Measurements from ENCODE around the gene SUPT20H. TPM values are rescaled to one million over a fixed set of nuclear protein-coding genes. Genes with fewer than 3 reads are reported as not detected.

The SUPT20H gene
- total and polyA plus RNA-seq, 4 experiments from 2014 or later, result 59.9 to 105 (median 85.1) TPM

DNA sequence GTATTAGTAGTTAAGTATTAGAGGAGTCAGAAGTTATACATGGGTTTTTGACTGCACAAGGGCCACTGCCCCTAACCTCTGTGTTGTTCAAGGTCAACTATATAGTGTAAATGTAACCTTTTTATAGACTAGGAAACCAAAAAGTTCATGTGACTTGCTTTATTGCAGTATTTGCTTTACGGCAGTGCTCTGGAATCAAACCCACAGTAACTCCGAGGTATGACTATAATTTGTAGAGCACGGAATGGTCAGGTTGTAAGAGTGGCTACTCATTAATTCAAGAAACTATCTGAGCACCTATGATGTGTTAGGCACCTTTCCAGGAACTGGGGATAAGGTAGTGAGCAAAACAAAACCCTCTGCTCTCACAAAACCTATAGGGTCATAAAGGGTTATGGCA is 22.2 kb downstream of the SUPT20H start:
- Mint-ChIP-seq H3K27me3 (no peaks in the 10 kb centered on the region), H3K4me3 (no peak overlapping the region), H3K36me3 (peaks cover 42 to 86% of the 10 kb centered on the region in 2 donors), H3K27ac (no peak overlapping the region), H3K9me3 (no peaks in the 10 kb centered on the region), H3K4me1 (peaks cover 0 to 5% (median 3%) of the 10 kb centered on the region in 4 donors)
- H3K4me1 ChIP-seq (ENCODE audit: insufficient read depth, low read length), result no peaks in the 10 kb centered on the region
- peaks cover 52% of the 10 kb centered on the region for H3K36me3 ChIP-seq (ENCODE audit: insufficient read depth, low read length)
- H3K9me3 ChIP-seq (ENCODE audit: control insufficient read depth in 1 of 2, low read length in 2 of 2), result no peaks in the 10 kb centered on the region
- no peak for DNase-seq
- ChIA-PET POLR2A (ENCODE audit: partially characterized antibody) (no interaction called here), CTCF (ENCODE audit: partially characterized antibody) (no interaction called here)
- intact Hi-C loops (cut with micrococcal nuclease), result no loop called here
- no peak overlapping the region for H3K27ac ChIP-seq (ENCODE audit: low read depth, low read length)
- no peak overlapping the region for H3K4me3 ChIP-seq (ENCODE audit: low read length in 2 of 2)
- no peaks in the 10 kb centered on the region for H3K27me3 ChIP-seq (ENCODE audit: insufficient read depth, low read length)

DNA sequence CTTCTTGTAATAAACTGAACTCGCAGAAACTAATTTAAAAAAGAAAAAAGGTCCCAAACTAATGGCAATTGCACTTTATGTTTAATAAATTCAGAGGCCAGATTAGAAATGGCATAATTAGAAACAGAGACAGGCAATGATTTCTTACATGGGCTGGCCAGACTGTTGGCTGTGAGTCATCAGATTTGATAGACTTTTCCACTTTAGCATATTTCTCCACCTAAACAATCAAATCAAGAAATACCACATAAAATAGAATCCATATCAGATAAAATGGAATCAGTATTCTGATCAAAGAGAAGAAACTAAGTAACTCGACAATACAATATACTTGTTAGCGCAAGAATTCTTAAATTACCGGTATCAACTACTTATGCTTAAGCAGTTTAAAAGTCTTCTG is 29.9 kb downstream of the SUPT20H start:
- H3K27me3 ChIP-seq (ENCODE audit: insufficient read depth, low read length), result no peaks in the 10 kb centered on the region
- no peak overlapping the region for H3K27ac Mint-ChIP-seq
- H3K27ac ChIP-seq (ENCODE audit: low read depth, low read length), result no peak overlapping the region
- H3K36me3 ChIP-seq (ENCODE audit: insufficient read depth, low read length), result peaks cover 52% of the 10 kb centered on the region
- no peaks in the 10 kb centered on the region for H3K4me1 ChIP-seq (ENCODE audit: insufficient read depth, low read length)
- no peaks in the 10 kb centered on the region for H3K4me1 Mint-ChIP-seq
- no peaks in the 10 kb centered on the region for H3K9me3 ChIP-seq (ENCODE audit: control insufficient read depth in 1 of 2, low read length in 2 of 2)
- POLR2A ChIA-PET (ENCODE audit: partially characterized antibody), result interaction anchor here (2.6 kb wide), 1 partner anchor 29 kb away, joined by 12 read pairs; the partner anchor contains the start of gene EXOSC8
- peaks cover 34 to 65% of the 10 kb centered on the region in 2 donors for H3K36me3 Mint-ChIP-seq
- no peaks in the 10 kb centered on the region for H3K9me3 Mint-ChIP-seq
- CTCF ChIA-PET (ENCODE audit: partially characterized antibody), result no interaction called here
- no peaks in the 10 kb centered on the region for H3K27me3 Mint-ChIP-seq
- no peak overlapping the region for H3K4me3 ChIP-seq (ENCODE audit: low read length in 2 of 2)
- intact Hi-C loops (cut with micrococcal nuclease), result no loop called here
- no peak for DNase-seq
- no peak overlapping the region for H3K4me3 Mint-ChIP-seq

DNA sequence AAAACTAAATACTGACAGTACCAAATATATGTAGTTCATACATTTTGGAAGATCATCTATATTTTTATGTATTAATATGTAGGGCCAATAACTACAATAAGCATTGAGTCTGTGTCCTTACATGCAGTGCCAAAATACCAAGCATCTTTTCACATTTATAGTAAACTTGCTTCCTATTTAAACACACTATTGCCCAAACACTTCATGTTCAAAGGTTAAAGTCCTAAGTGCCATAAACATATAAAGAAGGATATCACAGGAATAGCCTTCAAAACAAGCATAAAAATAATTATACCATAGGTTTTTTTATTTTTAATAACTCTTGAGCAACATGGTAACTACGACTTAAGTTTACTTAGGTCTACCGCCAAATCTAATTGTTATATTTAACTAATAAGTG is 31.8 kb downstream of the SUPT20H start:
- Histone ChIP-seq H3K27me3 (ENCODE audit: insufficient read depth, low read length) (no peaks in the 10 kb centered on the region), H3K36me3 (ENCODE audit: insufficient read depth, low read length) (peaks cover 53% of the 10 kb centered on the region), H3K4me1 (ENCODE audit: insufficient read depth, low read length) (no peaks in the 10 kb centered on the region), H3K4me3 (ENCODE audit: low read length in 2 of 2) (no peak overlapping the region), H3K9me3 (ENCODE audit: control insufficient read depth in 1 of 2, low read length in 2 of 2) (no peaks in the 10 kb centered on the region), H3K27ac (ENCODE audit: low read depth, low read length) (no peak overlapping the region)
- POLR2A ChIA-PET (ENCODE audit: partially characterized antibody), result no interaction called here
- H3K27me3 Mint-ChIP-seq, result no peaks in the 10 kb centered on the region
- no peak overlapping the region for H3K27ac Mint-ChIP-seq
- CTCF ChIA-PET (ENCODE audit: partially characterized antibody), result no interaction called here
- H3K36me3 Mint-ChIP-seq, result peaks cover 39 to 62% of the 10 kb centered on the region in 2 donors
- no peak for DNase-seq
- H3K4me3 Mint-ChIP-seq, result no peak overlapping the region
- H3K9me3 Mint-ChIP-seq, result no peaks in the 10 kb centered on the region
- intact Hi-C loops (cut with micrococcal nuclease), result no loop called here
- H3K4me1 Mint-ChIP-seq, result peaks cover 0 to 2% (median 0%) of the 10 kb centered on the region in 4 donors

DNA sequence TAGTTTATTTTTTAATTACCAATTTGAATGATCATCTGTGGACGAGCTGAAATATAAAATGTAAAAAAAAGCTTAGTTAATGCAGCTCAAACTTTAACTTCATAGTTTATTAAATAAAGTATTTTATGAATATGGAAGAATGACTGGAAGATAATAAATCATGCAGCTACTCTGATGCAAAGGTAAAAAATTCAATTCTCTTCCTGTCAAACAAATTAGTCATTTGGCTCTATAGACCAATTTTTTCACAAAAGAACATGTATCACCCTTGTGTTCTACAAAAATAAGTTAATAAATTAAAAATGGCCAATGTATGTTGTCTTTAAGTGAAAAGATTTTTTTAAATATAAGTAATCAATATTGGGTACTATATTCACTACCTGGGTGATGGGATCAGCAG is 32.7 kb downstream of the SUPT20H start:
- peaks cover 53% of the 10 kb centered on the region for H3K36me3 ChIP-seq (ENCODE audit: insufficient read depth, low read length)

DNA sequence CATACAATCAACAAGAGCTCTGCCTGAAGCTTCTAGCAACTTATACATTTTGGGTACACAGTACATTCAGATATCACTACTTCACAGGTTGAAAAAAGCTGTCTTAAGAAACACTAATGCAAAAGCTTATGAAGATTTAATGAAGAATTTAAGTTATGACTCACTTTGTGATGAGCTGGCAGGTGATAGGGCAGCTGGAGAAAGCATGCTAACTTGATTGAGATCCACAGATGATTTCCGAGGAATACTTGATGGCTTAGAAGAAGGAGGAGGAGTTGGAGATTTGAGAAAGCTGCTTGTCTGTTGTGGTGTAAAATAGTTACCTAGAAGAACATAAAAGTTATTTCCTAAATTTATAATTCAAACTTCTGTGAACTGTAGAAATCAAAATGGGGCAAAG is 35.6 kb downstream of the SUPT20H start:
- peak overlapping the region in 4 of 7 donors; percentile 0 to 79 (median 26) for H3K27ac Mint-ChIP-seq
- H3K27me3 Mint-ChIP-seq, result no peaks in the 10 kb centered on the region
- H3K36me3 Mint-ChIP-seq, result peaks cover 36 to 55% of the 10 kb centered on the region in 2 donors

More for the DNA sequence above, 32.7 kb downstream of the SUPT20H start:
- no peak overlapping the region for H3K27ac ChIP-seq (ENCODE audit: low read depth, low read length)
- intact Hi-C loops (cut with micrococcal nuclease), result no loop called here
- Mint-ChIP-seq H3K27me3 (no peaks in the 10 kb centered on the region), H3K9me3 (no peaks in the 10 kb centered on the region), H3K27ac (no peak overlapping the region), H3K4me3 (no peak overlapping the region), H3K4me1 (peaks cover 0 to 2% (median under 1%) of the 10 kb centered on the region in 4 donors), H3K36me3 (peaks cover 39 to 61% of the 10 kb centered on the region in 2 donors)
- no peaks in the 10 kb centered on the region for H3K27me3 ChIP-seq (ENCODE audit: insufficient read depth, low read length)
- ChIA-PET POLR2A (ENCODE audit: partially characterized antibody) (no interaction called here), CTCF (ENCODE audit: partially characterized antibody) (no interaction called here)
- no peak overlapping the region for H3K4me3 ChIP-seq (ENCODE audit: low read length in 2 of 2)
- H3K4me1 ChIP-seq (ENCODE audit: insufficient read depth, low read length), result no peaks in the 10 kb centered on the region
- no peaks in the 10 kb centered on the region for H3K9me3 ChIP-seq (ENCODE audit: control insufficient read depth in 1 of 2, low read length in 2 of 2)
- no peak for DNase-seq

DNA sequence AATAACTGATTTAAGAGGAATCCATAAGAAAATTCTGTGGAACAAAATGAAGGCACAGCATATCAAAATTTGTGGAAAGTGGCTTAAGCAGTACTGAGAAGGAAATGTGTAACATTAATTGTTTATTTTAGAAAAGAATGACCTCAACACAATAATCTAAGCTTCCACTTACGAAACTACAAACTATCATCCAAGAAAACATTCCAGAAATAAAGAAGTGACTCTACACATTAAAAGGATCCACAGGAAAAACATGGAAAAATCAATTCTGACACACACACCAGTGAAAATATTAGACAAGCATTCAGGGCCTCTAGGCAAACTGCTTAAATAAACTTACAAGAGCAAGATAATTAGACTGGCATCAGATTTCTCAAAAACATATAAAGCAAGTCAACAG is 44.9 kb downstream of the SUPT20H start:
- Mint-ChIP-seq H3K9me3 (no peaks in the 10 kb centered on the region), H3K27me3 (no peaks in the 10 kb centered on the region), H3K4me1 (peaks cover 0 to 6% (median under 1%) of the 10 kb centered on the region in 4 donors), H3K4me3 (no peak overlapping the region), H3K27ac (peak overlapping the region in 4 of 7 donors; percentile 17 to 75 (median 39)), H3K36me3 (peaks cover 56 to 77% of the 10 kb centered on the region in 2 donors)
- no peak overlapping the region for H3K4me3 ChIP-seq (ENCODE audit: low read length in 2 of 2)
- no peak for DNase-seq
- H3K27ac ChIP-seq (ENCODE audit: low read depth, low read length), result no peak overlapping the region
- intact Hi-C loops (cut with micrococcal nuclease), result no loop called here
- H3K27me3 ChIP-seq (ENCODE audit: insufficient read depth, low read length), result no peaks in the 10 kb centered on the region
- CTCF ChIA-PET (ENCODE audit: partially characterized antibody), result no interaction called here
- POLR2A ChIA-PET (ENCODE audit: partially characterized antibody), result no interaction called here
- H3K9me3 ChIP-seq (ENCODE audit: control insufficient read depth in 1 of 2, low read length in 2 of 2), result no peaks in the 10 kb centered on the region
- H3K36me3 ChIP-seq (ENCODE audit: insufficient read depth, low read length), result peaks cover 42% of the 10 kb centered on the region
- H3K4me1 ChIP-seq (ENCODE audit: insufficient read depth, low read length), result no peaks in the 10 kb centered on the region

More for the DNA sequence above, 35.6 kb downstream of the SUPT20H start:
- ChIA-PET POLR2A (ENCODE audit: partially characterized antibody) (no interaction called here), CTCF (ENCODE audit: partially characterized antibody) (interaction anchor here (1.0 to 1.3 kb wide), 3 partner anchors 10 to 24 kb away, joined by 3 to 7 read pairs (median 3); no protein-coding TSS in a partner anchor)
- H3K9me3 ChIP-seq (ENCODE audit: control insufficient read depth in 1 of 2, low read length in 2 of 2), result no peaks in the 10 kb centered on the region
- H3K27me3 ChIP-seq (ENCODE audit: insufficient read depth, low read length), result no peaks in the 10 kb centered on the region
- no peak overlapping the region for H3K4me3 ChIP-seq (ENCODE audit: low read length in 2 of 2)
- H3K36me3 ChIP-seq (ENCODE audit: insufficient read depth, low read length), result peaks cover 56% of the 10 kb centered on the region
- Mint-ChIP-seq H3K4me3 (no peak overlapping the region), H3K4me1 (peaks cover 0 to 2% (median under 1%) of the 10 kb centered on the region in 4 donors), H3K9me3 (no peaks in the 10 kb centered on the region)
- no peak overlapping the region for H3K27ac ChIP-seq (ENCODE audit: low read depth, low read length)
- intact Hi-C loops (cut with micrococcal nuclease), result no loop called here
- no peaks in the 10 kb centered on the region for H3K4me1 ChIP-seq (ENCODE audit: insufficient read depth, low read length)
- no peak for DNase-seq

DNA sequence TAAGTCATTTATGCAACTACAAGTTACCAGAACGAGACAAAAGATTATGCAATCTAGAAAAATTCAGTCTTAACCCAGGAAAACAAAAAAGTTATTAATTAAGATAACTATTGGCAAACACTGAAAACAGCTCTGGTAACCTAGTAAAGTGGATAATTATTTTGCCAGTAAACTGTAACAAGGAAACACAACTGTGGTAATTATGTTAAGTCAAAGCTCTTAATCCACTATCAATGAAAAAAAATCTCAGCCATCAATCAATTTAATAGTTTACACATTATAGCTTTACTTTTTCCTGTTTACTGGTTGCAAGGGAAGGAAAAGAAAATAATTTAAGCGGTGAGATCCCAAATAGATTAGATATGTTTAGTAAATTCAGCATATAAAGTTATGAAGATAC is 47.7 kb downstream of the SUPT20H start:
- no peaks in the 10 kb centered on the region for H3K9me3 Mint-ChIP-seq
- ChIA-PET CTCF (ENCODE audit: partially characterized antibody) (interaction anchor here (2.1 kb wide), 1 partner anchor 12 kb away, joined by 10 read pairs; the partner anchor contains the start of genes ALG5 and EXOSC8), POLR2A (ENCODE audit: partially characterized antibody) (interaction anchor here (4.5 kb wide), 1 partner anchor 11 kb away, joined by 38 read pairs; the partner anchor contains the start of genes ALG5 and EXOSC8)
- intact Hi-C loops (cut with micrococcal nuclease), result no loop called here
- peaks cover 51 to 84% of the 10 kb centered on the region in 2 donors for H3K36me3 Mint-ChIP-seq
- Histone ChIP-seq H3K27ac (ENCODE audit: low read depth, low read length) (no peak overlapping the region), H3K9me3 (ENCODE audit: control insufficient read depth in 1 of 2, low read length in 2 of 2) (no peaks in the 10 kb centered on the region), H3K36me3 (ENCODE audit: insufficient read depth, low read length) (peaks cover 56% of the 10 kb centered on the region), H3K27me3 (ENCODE audit: insufficient read depth, low read length) (no peaks in the 10 kb centered on the region), H3K4me1 (ENCODE audit: insufficient read depth, low read length) (no peaks in the 10 kb centered on the region), H3K4me3 (ENCODE audit: low read length in 2 of 2) (no peak overlapping the region)
- no peak overlapping the region for H3K4me3 Mint-ChIP-seq
- H3K27me3 Mint-ChIP-seq, result no peaks in the 10 kb centered on the region
- H3K4me1 Mint-ChIP-seq, result peaks cover 0 to 8% (median 2%) of the 10 kb centered on the region in 4 donors
- H3K27ac Mint-ChIP-seq, result peak overlapping the region in 1 of 7 donors; percentile 68
- DNase-seq, result no peak

Measured in CD4-positive, alpha-beta memory T cell (primary cell).